Neuron (in vitro differentiated cells): ENCODE data around the gene POLR2I.
"Not testable (repeated sequence)": the region's sequence is repeated elsewhere in the genome, so short reads cannot be mapped to it uniquely, and the experiment has no call there.

ENCODE experiments used
- H2AFZ ChIP-seq: one replicate; pipeline ENCODE4 v1.6.1; 2013; ENCODE audit warnings: low read depth, mild to moderate bottlenecking, inconsistent platforms, low read length, moderate library complexity
- H3K27me3 ChIP-seq: one replicate; pipeline ENCODE4 v1.6.1; 2013; ENCODE audit warnings: low read length; ENCODE audit not compliant: insufficient read depth
- H3K36me3 ChIP-seq: one replicate; pipeline ENCODE4 v1.6.1; 2013; ENCODE audit warnings: low read length; ENCODE audit not compliant: insufficient read depth
- H3K4me1 ChIP-seq: one replicate; pipeline ENCODE4 v1.6.1; 2013; ENCODE audit warnings: low read length; ENCODE audit not compliant: insufficient read depth
- H3K4me3 ChIP-seq: 2 replicates; pipeline ENCODE4 v1.5.1; 2013; ENCODE audit warnings: mild to moderate bottlenecking, low read length, moderate library complexity
- H3K9me3 ChIP-seq: one replicate; pipeline ENCODE4 v1.6.1; 2013; ENCODE audit warnings: low read length

Gene POLR2I

DNA sequence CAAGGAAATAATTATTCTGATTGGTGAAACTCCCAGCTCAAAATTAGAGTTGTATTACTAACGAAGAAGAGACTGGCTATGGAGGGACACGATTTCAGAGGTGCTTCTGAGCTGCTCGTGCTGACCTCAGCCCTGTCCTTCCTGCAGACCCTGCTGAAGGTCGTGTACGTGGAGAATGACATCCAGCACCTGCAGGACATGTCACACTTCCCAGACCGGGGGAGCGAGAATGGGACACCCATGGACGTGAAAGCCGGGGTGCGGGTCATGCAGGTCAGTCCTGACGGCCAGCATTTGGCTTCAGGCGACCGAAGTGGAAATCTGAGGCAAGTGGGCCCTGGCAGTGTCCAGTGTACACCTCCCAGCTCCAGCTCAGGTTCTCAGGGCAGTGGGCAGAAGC lies 31.8 kb downstream of the POLR2I start:
- no peaks in the 10 kb centered on the region for H3K27me3 ChIP-seq
- peaks cover 65% of the 10 kb centered on the region for H3K36me3 ChIP-seq
- no peaks in the 10 kb centered on the region for H3K4me1 ChIP-seq
- no peaks in the 10 kb centered on the region for H3K9me3 ChIP-seq
- H2AFZ ChIP-seq, result no peak overlapping the region
- H3K4me3 ChIP-seq, result no peak overlapping the region

DNA sequence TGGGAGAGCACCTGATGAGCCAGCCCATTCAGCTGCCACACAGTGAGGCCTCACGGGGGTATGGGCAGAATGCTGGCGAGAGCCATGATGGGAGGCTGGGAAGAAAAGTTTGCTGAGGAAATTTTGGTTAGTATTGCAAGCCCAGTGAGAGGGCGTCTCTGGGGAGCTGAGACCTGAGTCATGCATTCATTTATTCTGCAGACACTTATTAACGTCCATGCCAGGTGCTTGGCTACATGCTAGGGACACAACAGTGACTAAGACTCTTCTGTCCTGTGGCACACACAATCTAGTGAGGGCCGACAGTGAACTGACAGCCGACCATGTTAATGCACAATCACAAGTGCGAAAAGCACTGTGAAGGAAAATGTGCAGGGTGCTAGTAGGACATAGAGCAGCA lies 32.8 kb downstream of the POLR2I start:
- Histone ChIP-seq H2AFZ (no peak overlapping the region), H3K36me3 (peaks cover 64% of the 10 kb centered on the region), H3K4me1 (no peaks in the 10 kb centered on the region), H3K27me3 (no peaks in the 10 kb centered on the region), H3K9me3 (no peaks in the 10 kb centered on the region), H3K4me3 (no peak overlapping the region)

DNA sequence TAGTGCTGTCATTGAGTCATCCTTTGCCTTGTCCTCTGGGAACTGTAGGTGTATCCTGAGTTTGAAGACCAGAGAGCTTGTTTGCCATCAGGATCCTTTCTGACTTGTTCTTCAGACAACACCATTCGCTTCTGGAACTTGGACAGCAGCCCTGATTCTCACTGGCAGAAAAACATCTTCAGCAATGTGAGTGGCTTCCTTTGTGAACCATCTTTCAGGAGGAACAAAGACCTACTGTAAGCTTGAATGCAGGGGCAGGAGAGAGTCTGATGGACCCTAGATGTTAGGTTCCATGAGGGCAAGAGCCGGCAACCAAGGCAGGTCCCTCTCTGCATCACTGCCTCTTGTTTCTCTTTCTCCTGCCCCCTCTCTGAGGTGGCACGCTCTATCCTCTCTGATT lies 33.3 kb downstream of the POLR2I start:
- Histone ChIP-seq H3K4me3 (no peak overlapping the region), H3K9me3 (no peaks in the 10 kb centered on the region), H3K27me3 (no peaks in the 10 kb centered on the region), H3K36me3 (peaks cover 61% of the 10 kb centered on the region), H2AFZ (no peak overlapping the region), H3K4me1 (no peaks in the 10 kb centered on the region)

DNA sequence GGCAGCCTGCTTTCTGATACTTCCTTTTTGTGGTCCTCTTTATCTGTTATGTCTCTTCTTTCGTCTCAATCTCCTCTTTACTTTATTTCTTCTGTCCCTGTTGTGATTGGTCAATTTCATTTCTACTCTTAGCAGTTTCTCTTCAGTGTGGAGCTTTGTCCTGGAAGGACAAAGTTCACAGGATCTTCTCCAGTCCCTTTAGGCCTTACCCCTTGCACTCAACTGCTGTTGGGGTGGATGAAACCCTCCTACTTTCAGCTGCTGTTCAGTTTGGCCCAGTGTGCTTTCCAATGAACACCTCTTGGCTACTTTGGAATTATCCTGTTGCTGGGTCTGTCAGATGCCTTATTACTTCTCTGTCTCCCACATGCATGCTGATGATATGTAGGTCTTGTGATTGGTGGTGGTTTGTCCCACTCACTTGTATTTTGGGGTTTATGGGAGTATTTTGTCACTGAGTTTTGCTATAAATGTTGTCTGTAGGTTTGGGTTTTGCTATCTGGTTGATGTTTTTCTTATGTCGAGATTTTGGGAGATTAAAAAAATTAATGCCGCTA lies 35.2 kb downstream of the POLR2I start:
- H2AFZ ChIP-seq, result no peak overlapping the region
- no peaks in the 10 kb centered on the region for H3K27me3 ChIP-seq
- H3K9me3 ChIP-seq, result no peaks in the 10 kb centered on the region
- H3K4me3 ChIP-seq, result no peak overlapping the region
- peaks cover 57% of the 10 kb centered on the region for H3K36me3 ChIP-seq
- no peaks in the 10 kb centered on the region for H3K4me1 ChIP-seq

DNA sequence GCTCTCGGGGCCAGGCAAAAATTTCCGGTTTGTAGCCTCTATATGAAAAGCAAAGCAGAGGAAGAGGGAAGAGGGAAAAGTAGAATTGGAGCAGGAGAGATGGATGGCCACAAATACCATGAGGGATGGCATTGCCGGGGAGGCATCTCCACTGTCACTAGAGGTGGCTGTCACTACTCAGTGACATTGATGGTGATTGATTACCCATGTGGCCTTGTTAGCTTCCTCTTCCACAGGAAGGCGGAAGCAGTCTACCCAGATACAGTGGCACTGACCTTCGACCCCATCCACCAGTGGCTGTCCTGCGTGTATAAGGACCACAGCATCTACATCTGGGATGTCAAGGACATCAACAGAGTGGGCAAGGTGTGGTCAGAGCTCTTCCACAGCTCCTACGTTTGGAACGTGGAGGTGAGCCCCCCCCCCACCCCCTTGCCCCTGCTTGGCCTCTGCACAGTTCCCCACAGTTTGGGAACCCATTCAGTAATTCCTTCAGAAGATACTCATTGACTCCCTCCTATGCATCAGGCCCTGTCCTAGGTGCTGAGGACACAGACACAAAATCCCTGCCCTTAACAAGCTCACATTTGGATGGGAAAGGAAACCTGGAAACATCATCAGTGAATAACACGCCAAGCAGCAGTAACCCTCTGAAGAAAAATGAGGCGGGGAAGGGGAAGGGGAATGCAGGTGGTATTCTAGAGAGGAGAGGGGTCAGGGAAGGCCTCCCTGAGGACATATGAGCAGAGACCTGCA lies 41.4 kb downstream of the POLR2I start:
- Histone ChIP-seq H2AFZ (no peak overlapping the region), H3K27me3 (no peaks in the 10 kb centered on the region), H3K4me3 (no peak overlapping the region), H3K4me1 (no peaks in the 10 kb centered on the region), H3K9me3 (no peaks in the 10 kb centered on the region), H3K36me3 (peaks cover 51% of the 10 kb centered on the region)

DNA sequence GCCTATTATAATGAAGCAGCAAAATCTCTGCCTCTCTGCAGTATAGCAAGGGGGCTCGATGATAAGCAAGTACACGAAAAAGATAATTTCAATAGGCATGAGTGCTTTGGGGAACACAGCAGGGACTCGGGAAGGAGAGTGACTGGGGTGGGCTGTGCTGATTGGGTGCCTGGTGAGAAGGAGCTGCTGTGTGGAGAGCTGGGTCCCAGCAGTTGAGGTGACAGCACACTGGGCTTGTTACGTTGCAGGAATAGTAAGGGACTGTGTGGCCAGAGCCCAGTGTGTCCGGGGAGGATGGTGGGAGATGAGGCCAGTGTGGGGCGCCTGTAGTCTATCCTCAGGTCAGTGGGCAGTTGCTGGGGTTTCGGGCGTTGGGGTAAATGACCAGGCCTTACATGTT lies 42.6 kb downstream of the POLR2I start:
- Histone ChIP-seq H3K9me3 (no peaks in the 10 kb centered on the region), H3K4me1 (no peaks in the 10 kb centered on the region), H3K27me3 (no peaks in the 10 kb centered on the region), H2AFZ (no peak overlapping the region), H3K4me3 (no peak overlapping the region), H3K36me3 (peaks cover 59% of the 10 kb centered on the region)

GRCh38 chr19:36068810-36069499 lies 45.7 kb downstream of the POLR2I start:
- H3K27me3 ChIP-seq, H3K4me3 ChIP-seq, H3K9me3 ChIP-seq, H2AFZ ChIP-seq, H3K4me1 ChIP-seq: not testable (repeated sequence)
- H3K36me3 ChIP-seq, result peaks cover 63% of the 10 kb centered on the region

DNA sequence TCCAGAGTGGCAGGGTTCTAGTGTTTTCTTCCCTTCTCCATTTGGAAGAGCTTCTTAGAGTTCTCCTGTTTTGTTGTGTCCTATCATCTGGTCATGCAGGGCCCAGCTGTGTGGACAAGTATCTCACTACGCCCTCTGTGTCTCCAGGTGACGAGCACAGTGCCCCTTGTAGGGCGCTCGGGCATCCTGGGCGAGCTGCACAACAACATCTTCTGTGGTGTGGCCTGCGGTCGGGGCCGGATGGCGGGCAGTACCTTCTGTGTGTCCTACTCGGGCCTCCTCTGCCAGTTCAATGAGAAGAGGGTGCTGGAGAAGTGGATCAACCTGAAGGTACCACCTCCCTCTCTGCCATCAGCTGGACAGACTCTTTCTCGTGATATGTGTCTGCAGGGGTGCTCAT lies 47.0 kb downstream of the POLR2I start:
- Histone ChIP-seq H3K27me3 (no peaks in the 10 kb centered on the region), H3K9me3 (no peaks in the 10 kb centered on the region), H3K4me3 (no peak overlapping the region), H3K36me3 (peaks cover 59% of the 10 kb centered on the region), H3K4me1 (no peaks in the 10 kb centered on the region), H2AFZ (no peak overlapping the region)

DNA sequence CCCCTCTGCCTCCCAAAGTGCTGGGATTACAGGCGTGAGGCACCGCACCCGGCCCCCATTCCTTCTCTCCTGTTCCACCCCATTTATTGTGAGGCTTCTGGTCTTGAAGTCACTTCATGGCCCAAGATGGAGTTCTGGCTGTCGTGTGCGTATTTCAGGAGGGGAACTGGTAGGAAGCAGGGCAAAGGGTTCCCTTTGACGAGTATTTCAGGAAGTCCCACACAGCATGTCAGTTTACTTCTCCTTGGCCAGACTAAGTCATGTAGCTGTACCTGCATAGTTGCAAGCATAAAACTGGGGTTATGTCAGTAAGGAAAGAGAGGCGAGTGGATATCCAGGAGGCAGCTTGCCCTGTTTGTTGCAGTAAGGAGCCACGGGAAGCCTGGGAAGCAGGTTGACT lies 49.8 kb downstream of the POLR2I start:
- Histone ChIP-seq H2AFZ (no peak overlapping the region), H3K9me3 (no peaks in the 10 kb centered on the region), H3K36me3 (peaks cover 55% of the 10 kb centered on the region), H3K4me3 (no peak overlapping the region), H3K4me1 (no peaks in the 10 kb centered on the region), H3K27me3 (no peaks in the 10 kb centered on the region)
